GM21723 (cell line): ENCODE measurements around the gene PEX5.
"Not testable (repeated sequence)": the region's sequence is repeated elsewhere in the genome, so short reads cannot be mapped to it uniquely, and the experiment has no call there.

Experiments
- ATAC-seq: cut with Tn5 transposase; IDR thresholded peaks from one replicate; pipeline ENCODE4 v1.9.1; 2021; ENCODE audit warnings: mild to moderate bottlenecking, moderate library complexity; ENCODE audit not compliant: unreplicated experiment

Gene PEX5

DNA sequence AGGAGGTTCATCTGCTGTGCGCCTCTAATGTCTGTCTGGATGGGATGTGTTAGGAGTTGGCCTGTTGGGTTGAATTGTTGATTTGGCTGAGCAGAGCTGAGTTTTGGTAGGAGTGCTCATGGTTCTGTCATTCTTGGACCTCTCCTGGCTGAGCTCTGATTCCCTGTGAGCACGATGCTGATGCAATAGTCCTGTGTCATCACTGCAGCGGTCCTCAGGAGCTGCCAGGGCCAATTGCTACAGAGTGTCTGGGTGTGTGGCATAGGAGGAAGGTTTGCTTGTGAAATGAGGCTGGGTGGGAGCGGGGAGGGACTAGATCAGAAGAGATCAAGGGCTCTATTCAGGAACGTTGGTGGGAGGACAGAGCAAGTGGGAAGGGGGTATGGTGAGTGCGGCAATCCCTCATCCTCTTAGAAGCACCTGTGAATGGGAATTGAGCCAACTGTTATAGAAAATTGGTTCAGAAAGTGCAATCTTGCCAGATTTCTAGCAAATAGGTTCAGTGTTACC, 21.2 kb downstream of the PEX5 start:
- no peak for ATAC-seq

DNA sequence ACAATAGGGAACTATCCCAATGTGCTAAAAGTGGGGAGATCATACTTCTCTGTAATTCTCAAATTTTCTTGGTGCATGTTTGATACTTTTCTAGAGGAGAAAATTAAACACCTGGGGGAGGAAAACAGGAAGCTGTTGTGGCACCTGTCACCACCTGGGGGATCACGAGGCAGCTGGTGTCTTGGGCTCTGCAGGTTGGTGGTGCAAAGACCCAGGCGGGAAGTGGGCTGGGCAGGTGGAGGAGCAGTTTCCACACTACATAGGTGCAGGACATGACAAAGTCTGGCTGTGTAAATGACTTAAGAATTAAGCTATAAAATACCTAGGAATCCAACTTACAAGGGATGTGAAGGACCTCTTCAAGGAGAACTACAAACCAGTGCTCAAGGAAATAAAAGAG, 23.2 kb downstream of the PEX5 start:
- no peak for ATAC-seq

DNA sequence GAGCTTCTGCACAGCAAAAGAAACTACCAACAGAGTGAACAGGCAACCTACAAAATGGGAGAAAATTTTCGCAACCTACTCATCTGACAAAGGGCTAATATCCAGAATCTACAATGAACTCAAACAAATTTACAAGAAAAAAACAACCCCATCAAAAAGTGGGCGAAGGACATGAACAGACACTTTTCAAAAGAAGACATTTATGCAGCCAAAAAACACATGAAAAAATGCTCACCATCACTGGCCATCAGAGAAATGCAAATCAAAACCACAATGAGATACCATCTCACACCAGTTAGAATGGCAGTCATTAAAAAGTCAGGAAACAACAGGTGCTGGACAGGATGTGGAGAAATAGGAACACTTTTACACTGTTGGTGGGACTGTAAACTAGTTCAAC, 24.3 kb downstream of the PEX5 start:
- ATAC-seq = not testable (repeated sequence)

DNA sequence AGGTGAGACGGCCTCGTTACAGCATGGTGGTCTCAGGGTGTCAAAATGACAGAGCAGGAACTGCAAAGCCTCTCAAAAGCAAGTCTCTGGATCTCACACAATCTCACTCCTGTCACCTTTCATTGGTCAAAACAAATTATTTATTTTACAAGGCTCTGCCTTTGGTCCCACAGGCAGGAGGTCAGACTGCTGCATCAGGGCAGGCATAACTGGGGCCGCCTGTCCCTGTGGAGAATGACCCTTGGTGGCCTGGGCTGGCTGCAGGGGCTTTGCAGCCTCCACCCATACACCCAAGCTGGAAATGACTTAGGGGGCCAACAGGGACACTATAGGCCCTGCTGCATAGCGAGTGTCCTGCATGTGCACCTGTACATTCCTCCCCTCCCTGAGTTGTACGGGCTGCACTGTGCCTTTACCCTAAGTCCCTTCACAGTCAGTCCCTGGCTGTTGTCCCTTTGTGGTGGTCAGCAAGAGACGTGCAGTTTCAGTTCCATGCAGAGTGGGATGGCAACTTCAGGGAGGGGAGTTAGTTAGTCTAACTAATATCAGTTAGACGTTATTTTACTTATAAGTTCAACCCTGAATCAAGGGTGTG, 28.1 kb downstream of the PEX5 start:
- ATAC-seq = no peak

DNA sequence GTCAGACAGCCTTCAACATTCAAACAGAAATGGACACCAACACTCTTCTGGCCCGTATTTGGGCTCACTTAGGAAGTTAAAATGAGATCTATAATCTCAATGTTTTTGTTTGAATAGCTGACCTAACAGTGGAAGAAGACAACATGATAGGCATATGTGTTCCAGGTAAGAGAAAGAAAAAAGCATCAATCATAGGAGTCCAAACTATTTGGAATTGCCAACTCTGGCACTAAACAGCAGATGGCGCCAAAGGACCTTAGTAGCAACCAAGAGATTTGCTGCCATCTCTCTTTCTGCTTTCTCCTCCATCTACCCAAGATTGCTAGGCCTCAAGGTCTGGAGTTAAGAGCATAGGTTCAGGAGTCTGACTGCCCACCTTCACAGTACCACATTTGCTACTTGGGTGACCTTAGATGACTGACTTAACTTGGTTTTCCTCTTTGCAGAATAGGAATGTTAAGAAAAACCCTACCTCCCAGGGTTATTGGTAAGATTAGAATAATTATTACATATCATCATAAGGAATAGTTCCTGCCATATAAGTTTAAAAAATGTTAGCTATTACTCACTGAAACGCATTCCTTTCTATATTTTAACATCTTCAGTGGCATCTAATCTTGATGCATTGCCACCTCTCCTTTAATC, 30.2 kb downstream of the PEX5 start:
- no peak for ATAC-seq

DNA sequence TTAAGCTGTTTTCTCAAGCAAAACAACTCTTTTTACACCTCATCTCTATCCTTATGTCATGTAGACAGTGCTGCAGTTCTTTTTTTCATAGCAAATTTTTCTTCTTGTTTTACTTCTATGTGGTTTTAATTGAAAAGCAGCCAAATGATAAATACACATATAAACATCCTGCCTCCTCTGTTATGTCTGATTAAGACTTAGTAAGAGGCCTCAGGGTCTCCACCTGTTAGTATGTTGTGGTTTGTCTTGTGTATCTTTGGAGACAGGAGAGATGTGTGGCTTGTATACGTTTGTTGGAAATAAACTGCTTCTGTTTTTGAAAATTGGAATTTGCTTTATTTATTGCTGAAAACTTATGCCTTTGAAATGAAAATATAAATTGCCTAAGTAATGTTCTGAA, 32.0 kb downstream of the PEX5 start:
- no peak for ATAC-seq

DNA sequence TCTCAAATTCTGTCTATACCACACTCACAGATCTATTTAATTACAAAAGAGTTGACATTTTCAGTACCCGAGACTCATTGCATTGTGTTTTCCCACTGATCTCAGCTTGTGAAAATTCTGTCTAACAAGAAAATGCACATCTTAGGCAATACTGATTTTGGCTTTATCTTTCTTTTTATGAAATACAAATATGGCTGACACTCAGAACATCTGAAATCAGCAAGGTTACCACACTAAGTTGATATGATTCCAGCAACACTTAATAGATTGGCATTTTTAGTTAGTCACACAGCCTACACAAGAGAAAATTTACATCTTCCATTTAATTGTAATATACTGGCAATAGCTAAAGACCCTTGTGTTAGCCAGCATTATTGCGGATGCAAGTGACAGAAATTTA, 40.3 kb downstream of the PEX5 start:
- ATAC-seq = no peak

DNA sequence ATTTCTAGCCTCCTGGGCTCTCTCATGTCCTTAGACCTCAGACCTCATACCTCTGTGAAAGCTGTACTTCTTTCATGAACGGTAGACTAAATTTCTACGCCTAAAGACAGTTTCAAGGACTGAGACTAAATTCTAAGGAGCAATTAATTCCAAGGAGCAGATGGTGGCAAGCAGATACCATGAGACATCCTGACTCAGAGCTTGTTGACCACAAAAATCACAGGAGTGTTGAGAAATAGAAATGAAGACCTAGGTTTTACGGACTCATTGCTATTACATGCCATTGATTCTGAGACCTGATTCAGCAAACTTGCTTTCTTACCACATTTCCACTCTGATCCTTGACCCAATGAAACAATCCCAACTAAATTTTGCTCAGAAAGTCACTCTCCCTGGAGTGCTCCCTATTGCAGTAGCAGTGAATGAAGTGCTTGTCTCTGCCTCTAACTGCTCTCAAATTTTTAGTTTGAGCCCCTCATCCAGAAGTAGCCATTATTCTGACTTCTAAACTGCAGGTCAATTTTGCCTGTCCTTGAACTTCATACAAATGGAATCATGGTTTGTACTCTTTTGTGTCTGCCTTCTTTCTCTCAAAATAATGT, 52.0 kb downstream of the PEX5 start:
- ATAC-seq = no peak

DNA sequence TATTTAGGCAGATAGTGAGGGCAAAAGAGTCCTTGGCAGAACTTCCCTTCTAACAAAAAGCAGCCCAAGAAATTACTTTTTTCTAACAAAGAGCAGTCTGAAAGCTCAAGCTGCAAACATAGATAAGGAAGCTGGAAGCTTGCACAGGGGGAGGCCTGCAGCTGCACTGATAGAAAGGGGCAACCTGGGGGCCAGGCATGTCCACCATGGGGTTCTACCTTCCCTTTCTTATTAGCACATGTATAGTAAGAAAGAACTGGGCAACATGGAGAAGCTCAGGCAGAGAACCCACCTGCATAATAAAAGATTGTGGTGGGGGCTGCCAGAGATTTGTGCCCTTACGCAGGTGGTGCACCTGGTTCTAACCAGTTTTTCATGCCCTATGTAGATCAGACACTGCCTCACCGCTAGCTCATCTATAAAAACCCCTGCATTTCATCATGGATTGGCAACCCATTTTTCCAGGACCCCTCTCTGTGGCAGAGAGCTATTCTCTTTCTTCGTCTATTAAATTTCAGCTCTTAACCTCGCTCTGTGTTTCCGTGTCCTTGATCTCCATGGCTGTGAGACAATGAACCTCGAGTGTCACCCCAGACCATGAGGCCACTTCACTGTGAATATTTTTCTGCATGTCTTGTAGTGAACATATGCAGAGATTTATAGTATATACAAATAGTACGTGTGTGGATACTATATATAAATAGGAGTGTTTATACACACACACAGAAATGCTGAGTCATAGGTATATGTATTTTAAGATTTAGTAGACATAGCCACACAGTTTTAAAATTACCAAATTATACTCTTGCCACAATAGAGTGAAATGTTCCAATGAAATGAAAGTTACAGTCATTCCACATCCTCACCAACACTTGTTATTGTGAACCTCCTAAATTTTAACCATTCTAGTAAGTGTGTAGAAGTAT, 53.0 kb downstream of the PEX5 start:
- no peak for ATAC-seq

DNA sequence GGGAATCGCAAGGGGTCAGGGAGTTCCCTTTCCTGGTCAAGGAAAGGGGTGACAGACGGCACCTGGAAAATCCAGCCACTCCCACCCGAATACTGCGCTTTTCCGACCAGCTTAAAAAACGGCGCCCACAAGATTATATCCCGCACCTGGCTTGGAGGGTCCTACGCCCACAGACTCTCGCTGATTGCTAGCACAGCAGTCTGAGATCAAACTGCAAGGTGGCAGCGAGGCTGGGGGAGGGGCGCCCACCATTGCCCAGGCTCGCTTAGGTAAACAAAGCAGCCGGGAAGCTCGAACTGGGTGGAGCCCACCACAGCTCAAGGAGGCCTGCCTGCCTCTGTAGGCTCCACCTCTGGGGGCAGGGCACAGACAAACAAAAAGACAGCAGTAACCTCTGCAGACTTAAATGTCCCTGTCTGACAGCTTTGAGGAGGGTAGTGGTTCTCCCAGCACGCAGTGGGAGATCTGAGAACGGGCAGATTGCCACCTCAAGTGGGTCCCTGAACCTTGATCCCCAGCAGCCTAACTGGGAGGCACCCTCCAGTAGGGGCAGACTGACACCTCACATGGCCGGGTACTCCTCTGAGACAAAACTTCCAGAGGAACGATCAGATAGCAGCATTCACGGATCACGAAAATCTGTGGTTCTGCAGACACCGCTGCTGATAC, 62.0 kb downstream of the PEX5 start:
- ATAC-seq = not testable (repeated sequence)

DNA sequence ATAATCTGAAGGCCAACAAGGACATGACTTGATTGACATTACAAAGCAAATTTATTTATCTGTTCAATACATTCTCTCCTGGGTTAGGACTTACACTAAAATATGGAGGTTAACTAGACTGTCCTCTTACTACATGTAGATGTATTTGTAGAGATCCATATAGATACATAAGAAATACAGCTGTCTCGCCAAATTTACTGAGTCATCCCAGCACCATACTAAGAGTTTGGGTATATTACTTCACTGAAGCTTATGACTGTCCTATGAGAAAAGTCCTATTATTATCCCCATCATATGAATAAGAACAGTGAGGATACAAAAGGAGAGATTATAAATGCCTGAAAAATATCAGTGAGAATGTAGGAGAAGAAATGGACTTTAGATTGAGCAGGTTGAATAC, 69.6 kb downstream of the PEX5 start:
- ATAC-seq = no peak
